Amniotic stem cell (primary cell): ENCODE data around the gene DAB2IP.

ENCODE experiments used
- DNase-seq: peaks from one replicate; lab custom pipeline; 2025; lab: John Stamatoyannopoulos, UW

DAB2IP gene

GRCh38 chr9:121744687-121745395 lies 93.4 kb downstream of the DAB2IP start:
- no peak for DNase-seq

- DNase-seq = no peak
These were observed 93.9 kb downstream of the DAB2IP start for GRCh38 chr9:121745396-121745695.

- DNase-seq = no peak
These were observed 95.0 kb downstream of the DAB2IP start for GRCh38 chr9:121746411-121746810.

- DNase-seq = no peak
These were observed 95.4 kb downstream of the DAB2IP start for GRCh38 chr9:121746866-121747265.

GRCh38 chr9:121748074-121748473 lies 96.6 kb downstream of the DAB2IP start:
- DNase-seq = no peak

GRCh38 chr9:121748727-121749423 lies 97.4 kb downstream of the DAB2IP start:
- DNase-seq = no peak

GRCh38 chr9:121749614-121750013 lies 98.2 kb downstream of the DAB2IP start:
- no peak for DNase-seq

- no peak for DNase-seq
These were observed 98.9 kb downstream of the DAB2IP start for GRCh38 chr9:121750259-121750714.

GRCh38 chr9:121750715-121751623 lies 99.5 kb downstream of the DAB2IP start:
- no peak for DNase-seq

GRCh38 chr9:121751686-121752445 lies 100.4 kb downstream of the DAB2IP start:
- no peak for DNase-seq

- DNase-seq = no peak
These were observed 101.5 kb downstream of the DAB2IP start for GRCh38 chr9:121752929-121753328.

- no peak for DNase-seq
These were observed 102.6 kb downstream of the DAB2IP start for GRCh38 chr9:121753802-121754654.

- no peak for DNase-seq
These were observed 103.4 kb downstream of the DAB2IP start for GRCh38 chr9:121754655-121755436.

GRCh38 chr9:121755581-121755980 lies 104.1 kb downstream of the DAB2IP start:
- DNase-seq = no peak

- DNase-seq = no peak
These were observed 105.2 kb downstream of the DAB2IP start for GRCh38 chr9:121756474-121757280.

GRCh38 chr9:121757281-121757585 lies 105.8 kb downstream of the DAB2IP start:
- DNase-seq = no peak

- DNase-seq = no peak
These were observed 107.3 kb downstream of the DAB2IP start for GRCh38 chr9:121758693-121759092.

- no peak for DNase-seq
These were observed 108.6 kb downstream of the DAB2IP start for GRCh38 chr9:121759996-121760395.

GRCh38 chr9:121760571-121760970 lies 109.1 kb downstream of the DAB2IP start:
- DNase-seq = no peak

- DNase-seq = no peak
These were observed 111.7 kb downstream of the DAB2IP start for GRCh38 chr9:121763131-121763530.
